SU-DHL-6 (cell line): ENCODE data around the gene SLC6A5.

Experiments
- CTCF ChIP-seq: fragments of 200-600 bp; sonication (generic); IDR thresholded peaks from one replicate; pipeline ENCODE4 v1.5.1; 2017; ENCODE audit warnings: antibody characterized with exemption, mild to moderate bottlenecking, low read length, moderate library complexity; ENCODE audit not compliant: insufficient read depth, poor library complexity, severe bottlenecking
- EZH2phosphoT487 ChIP-seq: fragments of 200-600 bp; sonication (generic), shearing (Covaris generic); conservative IDR thresholded peaks from 2 replicates; pipeline ENCODE4 v1.6.1; 2018; ENCODE audit warnings: mild to moderate bottlenecking, antibody characterized with exemption, low read length, moderate library complexity, mixed read lengths

DNA sequence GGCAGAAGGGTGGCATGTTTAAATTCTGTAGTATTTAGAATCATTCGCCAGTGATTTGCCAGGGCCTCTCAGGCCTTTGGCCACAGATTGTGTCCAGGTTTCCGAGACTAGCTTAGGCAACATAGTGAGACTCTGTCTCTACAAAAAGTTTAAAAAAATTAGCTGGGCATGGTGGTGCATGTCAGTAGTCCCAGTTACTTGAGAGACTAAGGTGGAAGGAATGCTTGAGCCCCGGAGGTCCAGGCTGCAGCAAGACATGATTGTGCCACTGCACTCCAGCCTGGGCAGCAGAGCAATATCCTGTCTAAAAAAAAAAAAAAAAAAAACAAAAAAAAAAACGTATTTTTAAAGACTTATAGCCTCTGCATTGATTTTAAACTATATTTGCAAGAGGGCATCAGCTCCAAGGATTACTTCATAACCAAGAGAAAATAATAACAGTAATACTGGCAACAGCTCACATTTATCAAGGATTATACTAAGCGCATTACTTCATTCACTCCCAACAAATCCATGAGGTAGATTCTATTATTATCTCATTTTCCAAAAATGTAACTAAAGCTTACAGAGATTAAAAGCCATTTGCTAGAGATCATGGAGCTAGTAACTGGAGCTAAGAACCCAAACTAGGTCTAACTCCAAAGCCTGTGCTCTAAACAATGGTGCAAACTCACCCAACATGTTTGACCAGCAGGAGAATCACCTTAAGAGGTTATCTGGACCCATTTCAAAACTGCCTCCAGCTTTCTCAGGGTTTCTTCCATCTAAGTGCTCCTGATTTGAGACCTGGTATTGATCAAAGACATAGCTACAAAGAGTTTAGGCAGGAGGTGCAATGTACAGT lies 32.6 kb upstream of the SLC6A5 start:
- TF ChIP-seq CTCF (no peak), EZH2phosphoT487 (no peak)
